ENCODE measurements around the gene MORC4. TPM values are rescaled to one million over a fixed set of nuclear protein-coding genes. Genes with fewer than 3 reads are reported as not detected.

The MORC4 gene
- total and polyA plus RNA-seq, 2 of the 4 experiments (the other 2 are of a cell fraction): 17.5 to 34.2 TPM

DNA sequence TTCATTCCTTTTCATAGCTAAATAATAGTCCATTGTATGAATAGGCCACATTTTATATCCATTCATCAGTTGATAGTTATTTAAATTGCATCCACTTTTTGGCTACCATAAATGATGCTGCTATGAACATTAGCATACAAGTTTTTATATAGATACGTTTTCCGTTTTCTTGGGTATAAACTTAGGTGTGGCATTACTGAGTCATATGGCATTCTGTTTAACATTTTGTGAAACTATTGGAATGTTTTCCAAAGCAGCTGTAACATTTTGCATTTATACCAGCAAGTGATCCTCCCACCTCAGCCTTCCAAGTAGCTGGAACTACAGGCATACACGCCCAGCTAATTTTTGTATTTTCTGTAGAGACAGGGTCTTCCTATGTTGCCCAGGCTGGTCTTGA is 53.5 kb downstream of the MORC4 start:
- no peak overlapping the region for H2AFZ ChIP-seq (replicated peaks; ENCODE audit: low read length, poor library complexity)
- no peak overlapping the region for H2BK5ac ChIP-seq (ENCODE audit: low read depth, low read length, poor library complexity, severe bottlenecking)
- H3K4ac ChIP-seq (ENCODE audit: low read depth, low read length): no peak overlapping the region
- H2BK120ac ChIP-seq (ENCODE audit: low read depth, low read length): no peak overlapping the region
- no peaks in the 10 kb centered on the region for H4K20me1 ChIP-seq (ENCODE audit: insufficient read depth, low read length)
- H2AK9ac ChIP-seq (replicated peaks; ENCODE audit: low read depth, low read length, poor library complexity): no peak overlapping the region
- H3K36me3 ChIP-seq (ENCODE audit: control insufficient read depth, insufficient read depth, low read length): peaks cover 8% of the 10 kb centered on the region; the same call in 1 of the 2 replicates
- no TSS peak for BruUV-seq (replicated peaks)
- H3K14ac ChIP-seq (replicated peaks; ENCODE audit: low read depth, low read length): no peak overlapping the region
- no peaks in the 10 kb centered on the region for H3K4me1 ChIP-seq (ENCODE audit: control insufficient read depth, insufficient read depth, low read length)
- ATAC-seq (ENCODE audit: low read depth) (no peak), DNase-seq (no peak)
- no peaks in the 10 kb centered on the region; the same call in 1 of the 2 replicates for H3K27me3 ChIP-seq (ENCODE audit: control insufficient read depth, insufficient read depth, low read length)
- no CpG with 5 or more reads among the region's 3 CpGs for WGBS, 2 experiments (ENCODE audit: extremely low coverage in 2 of 2, insufficient read length in 1 of 2)
- no peaks in the 10 kb centered on the region for H3K9me1 ChIP-seq (ENCODE audit: insufficient read depth, low read length)
- H4K91ac ChIP-seq (ENCODE audit: insufficient read depth, low read depth, low read length): no peak overlapping the region
- CTCF ChIA-PET: no interaction called here
- no peak overlapping the region for H3K27ac ChIP-seq (ENCODE audit: insufficient read depth, low read length)
- no peak overlapping the region for H4K5ac ChIP-seq (ENCODE audit: low read depth, low read length)
- no peak overlapping the region for H4K8ac ChIP-seq (ENCODE audit: low read depth in 2 of 2, low read length in 2 of 2)
- dilution Hi-C loops (cut with HindIII; ENCODE audit: low sequenced_read_pairs, unreplicated experiment) (no loop called here), in situ Hi-C loops (cut with MboI; ENCODE audit: low sequenced_read_pairs) (no loop called here), intact Hi-C loops (cut with micrococcal nuclease) (no loop called here)
- H3K9me3 ChIP-seq (ENCODE audit: control insufficient read depth, insufficient read depth, low read length): no peaks in the 10 kb centered on the region
- no peak overlapping the region for H3K23ac ChIP-seq (ENCODE audit: low read depth, low read length)
- no peak overlapping the region for H2AK5ac ChIP-seq (ENCODE audit: low read depth, low read length)
- POLR2A ChIA-PET (ENCODE audit: unreplicated experiment): no interaction called here
- TF ChIP-seq MXI1 (IDR thresholded peaks at IDR 0.05; ENCODE audit: borderline replicate concordance, low read depth, low read length) (no peak), NFE2L2 (IDR thresholded peaks at IDR 0.05; ENCODE audit: low read depth, low read length) (no peak), BHLHE40 (IDR thresholded peaks at IDR 0.05; ENCODE audit: low read depth, low read length) (no peak)
- TF ChIP-seq, protein P1, sequence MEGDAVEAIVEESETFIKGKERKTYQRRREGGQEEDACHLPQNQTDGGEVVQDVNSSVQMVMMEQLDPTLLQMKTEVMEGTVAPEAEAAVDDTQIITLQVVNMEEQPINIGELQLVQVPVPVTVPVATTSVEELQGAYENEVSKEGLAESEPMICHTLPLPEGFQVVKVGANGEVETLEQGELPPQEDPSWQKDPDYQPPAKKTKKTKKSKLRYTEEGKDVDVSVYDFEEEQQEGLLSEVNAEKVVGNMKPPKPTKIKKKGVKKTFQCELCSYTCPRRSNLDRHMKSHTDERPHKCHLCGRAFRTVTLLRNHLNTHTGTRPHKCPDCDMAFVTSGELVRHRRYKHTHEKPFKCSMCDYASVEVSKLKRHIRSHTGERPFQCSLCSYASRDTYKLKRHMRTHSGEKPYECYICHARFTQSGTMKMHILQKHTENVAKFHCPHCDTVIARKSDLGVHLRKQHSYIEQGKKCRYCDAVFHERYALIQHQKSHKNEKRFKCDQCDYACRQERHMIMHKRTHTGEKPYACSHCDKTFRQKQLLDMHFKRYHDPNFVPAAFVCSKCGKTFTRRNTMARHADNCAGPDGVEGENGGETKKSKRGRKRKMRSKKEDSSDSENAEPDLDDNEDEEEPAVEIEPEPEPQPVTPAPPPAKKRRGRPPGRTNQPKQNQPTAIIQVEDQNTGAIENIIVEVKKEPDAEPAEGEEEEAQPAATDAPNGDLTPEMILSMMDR (conservative IDR thresholded peaks at IDR 0.05; ENCODE audit: low read depth, low read length): no peak
- TF ChIP-seq, protein P2, sequence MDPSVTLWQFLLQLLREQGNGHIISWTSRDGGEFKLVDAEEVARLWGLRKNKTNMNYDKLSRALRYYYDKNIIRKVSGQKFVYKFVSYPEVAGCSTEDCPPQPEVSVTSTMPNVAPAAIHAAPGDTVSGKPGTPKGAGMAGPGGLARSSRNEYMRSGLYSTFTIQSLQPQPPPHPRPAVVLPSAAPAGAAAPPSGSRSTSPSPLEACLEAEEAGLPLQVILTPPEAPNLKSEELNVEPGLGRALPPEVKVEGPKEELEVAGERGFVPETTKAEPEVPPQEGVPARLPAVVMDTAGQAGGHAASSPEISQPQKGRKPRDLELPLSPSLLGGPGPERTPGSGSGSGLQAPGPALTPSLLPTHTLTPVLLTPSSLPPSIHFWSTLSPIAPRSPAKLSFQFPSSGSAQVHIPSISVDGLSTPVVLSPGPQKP (IDR thresholded peaks at IDR 0.05; ENCODE audit: borderline replicate concordance, low read depth, low read length): no peak
- H3K9ac ChIP-seq (ENCODE audit: low read depth, low read length): no peak overlapping the region
- H2BK15ac ChIP-seq (ENCODE audit: low read depth, low read length): no peak overlapping the region
- no peak overlapping the region for H3K4me3 ChIP-seq (ENCODE audit: insufficient read depth, low read depth, low read length)
- H3K79me1 ChIP-seq (ENCODE audit: low read depth in 1 of 2, low read length in 2 of 2): no peaks in the 10 kb centered on the region
- no peak overlapping the region for H3K18ac ChIP-seq (ENCODE audit: low read depth, low read length)
- no peak overlapping the region for H3K4me2 ChIP-seq (ENCODE audit: low read depth, low read length)
- H3K56ac ChIP-seq (ENCODE audit: extremely low read depth, insufficient read depth, low read length): no peak overlapping the region
- H2BK20ac ChIP-seq (ENCODE audit: low read depth, low read length): no peak overlapping the region
